HG03135 (cell line): Measurements from ENCODE around the gene ITIH6.
"Not testable (repeated sequence)": the region's sequence is repeated elsewhere in the genome, so short reads cannot be mapped to it uniquely, and the experiment has no call there.

Experiments used
- ATAC-seq: cut with Tn5 transposase; IDR thresholded peaks from one replicate; pipeline ENCODE4 v1.9.1; 2021; ENCODE audit warnings: mild to moderate bottlenecking, moderate library complexity; ENCODE audit not compliant: unreplicated experiment

Gene ITIH6

GRCh38 chrX:54808605-54809483, 10.8 kb upstream of the ITIH6 start:
- peak; percentile 81 for ATAC-seq

- ATAC-seq, result peak; percentile 23
These were observed 10.1 kb upstream of the ITIH6 start for GRCh38 chrX:54808109-54808604.

DNA sequence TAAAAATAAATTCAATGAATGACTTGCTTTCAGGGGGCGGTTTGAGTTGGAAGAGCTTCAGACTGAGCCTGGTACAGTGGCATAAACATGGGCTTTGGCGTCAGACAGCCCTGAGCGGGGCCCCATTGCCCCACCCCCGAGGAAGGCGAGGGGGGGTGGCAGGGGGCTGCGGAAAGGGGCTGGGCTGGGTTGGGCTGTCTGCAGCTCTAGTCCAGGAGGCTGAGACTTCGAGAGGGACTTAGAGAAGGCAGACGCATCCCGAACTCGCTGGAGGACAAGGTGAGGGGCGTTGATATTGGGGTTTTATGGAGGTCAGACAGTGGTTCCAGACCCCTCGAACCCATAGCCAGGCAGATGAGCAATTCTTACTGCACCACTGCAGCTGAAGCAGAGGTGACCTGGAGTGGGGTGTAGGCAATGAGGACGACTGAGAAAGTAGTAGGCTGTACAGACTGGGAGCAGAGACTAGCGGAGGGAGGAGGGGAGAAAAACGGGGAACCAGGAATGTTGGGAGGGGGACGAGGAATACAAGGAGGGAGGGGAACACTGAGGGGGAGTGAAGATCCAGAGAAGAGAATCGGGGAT, 9.6 kb upstream of the ITIH6 start, which contains the start of gene MAGED2:
TSS of gene MAGED2 (plus strand) at position 222 of the 585 bp plus-strand sequence. CDS start 1,587 bp downstream, outside the sequence.
- ATAC-seq, result no peak

- ATAC-seq, result no peak
These were observed 991 bp upstream of the ITIH6 start for GRCh38 chrX:54799046-54799445.

GRCh38 chrX:54794795-54795194, 3.3 kb downstream of the ITIH6 start:
- no peak for ATAC-seq

GRCh38 chrX:54794028-54794427, 4.0 kb downstream of the ITIH6 start:
- ATAC-seq, result no peak

DNA sequence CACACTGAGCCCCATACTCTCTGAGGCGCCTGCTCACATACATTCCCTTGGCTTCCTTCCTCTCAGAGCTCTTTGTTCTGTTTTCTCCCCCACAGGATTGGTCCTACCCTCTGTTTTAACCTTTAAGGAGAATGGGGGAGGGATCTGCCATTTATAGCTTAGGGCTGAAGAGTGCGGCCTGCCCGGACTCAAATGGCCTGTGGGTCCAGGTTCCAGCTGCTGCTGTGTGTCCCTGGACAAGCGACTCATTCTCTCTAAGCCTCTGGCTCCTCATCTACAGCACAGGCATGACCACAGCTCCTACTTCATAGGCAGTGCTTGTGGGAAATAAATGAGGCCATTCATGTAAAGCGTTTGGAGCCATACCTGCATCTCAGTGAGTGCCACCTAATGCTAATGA, 8.7 kb downstream of the ITIH6 start:
- ATAC-seq, result not testable (repeated sequence)

DNA sequence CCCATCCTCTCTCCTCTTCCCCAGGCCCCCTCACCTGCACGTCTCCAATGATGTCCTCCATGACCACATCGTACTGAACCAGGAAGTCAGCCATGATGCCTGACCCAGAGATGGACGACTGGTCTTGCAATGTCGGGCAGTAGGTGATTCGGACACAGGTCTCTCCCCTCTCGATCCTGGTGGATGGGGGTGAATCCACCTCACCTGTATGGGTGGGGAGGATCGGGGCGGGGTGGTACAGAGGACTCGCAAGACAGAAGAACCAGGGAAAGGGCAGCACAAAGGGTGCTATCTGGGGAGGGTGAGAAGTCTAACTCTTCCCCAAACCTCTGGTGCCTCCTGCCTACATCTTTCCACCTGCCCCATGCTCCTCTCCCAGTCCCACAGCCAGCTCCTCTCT, 9.6 kb downstream of the ITIH6 start:
- no peak for ATAC-seq

DNA sequence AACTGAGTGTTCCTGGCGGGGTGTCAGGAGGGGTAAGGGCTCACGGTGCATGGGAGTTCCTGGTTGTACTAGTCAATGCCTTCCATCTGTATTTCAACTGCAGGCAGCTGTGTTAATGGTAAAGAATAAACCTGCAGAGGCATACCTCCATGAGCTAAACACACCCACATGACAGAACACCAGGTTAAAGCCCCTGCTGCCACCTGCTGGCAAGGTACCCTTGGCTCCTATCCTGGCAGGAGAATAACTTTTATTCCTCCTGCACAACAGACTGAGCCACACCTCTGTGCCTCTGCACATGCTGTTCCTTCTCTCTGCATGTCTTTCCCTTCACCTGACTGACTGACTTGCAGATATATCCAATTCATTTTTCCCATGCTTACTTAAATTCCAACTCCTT, 11.1 kb downstream of the ITIH6 start:
- no peak for ATAC-seq

GRCh38 chrX:54785901-54786300, 12.2 kb downstream of the ITIH6 start:
- ATAC-seq, result no peak

DNA sequence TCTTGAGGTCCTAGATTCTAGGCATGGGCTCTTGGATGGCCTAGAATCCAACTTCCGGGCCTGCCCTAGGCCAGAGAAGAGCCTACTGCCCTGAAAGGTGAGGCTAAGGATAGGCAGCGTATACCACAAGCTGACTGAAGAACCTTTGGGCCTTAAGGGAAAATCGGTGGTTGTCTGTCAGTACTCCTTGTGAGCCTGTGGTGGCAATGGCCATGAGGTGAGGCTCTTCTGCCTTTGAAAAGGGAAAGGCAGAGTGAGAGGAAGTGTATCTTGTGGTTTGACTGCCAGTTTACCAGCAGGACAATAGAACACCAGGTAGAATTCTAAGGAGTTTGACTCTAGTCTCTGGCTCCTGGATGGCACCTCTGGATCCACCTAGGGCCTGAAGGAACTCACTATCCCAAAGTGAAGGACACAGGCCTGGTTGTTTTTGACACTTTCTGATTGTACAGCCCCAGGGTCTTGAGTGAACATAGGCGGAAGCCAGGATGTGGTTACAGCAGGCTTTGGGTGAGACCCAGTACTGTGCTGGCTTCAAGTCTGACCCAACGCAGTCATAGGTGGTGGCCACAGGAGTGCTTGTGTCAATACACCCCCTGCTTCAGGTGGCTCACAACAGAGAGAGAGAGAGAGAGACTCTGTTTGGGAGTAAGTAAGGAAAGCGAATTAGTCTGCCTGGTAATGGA, 20.9 kb downstream of the ITIH6 start:
- no peak for ATAC-seq

GRCh38 chrX:54776061-54776460, 22.0 kb downstream of the ITIH6 start:
- ATAC-seq, result no peak

DNA sequence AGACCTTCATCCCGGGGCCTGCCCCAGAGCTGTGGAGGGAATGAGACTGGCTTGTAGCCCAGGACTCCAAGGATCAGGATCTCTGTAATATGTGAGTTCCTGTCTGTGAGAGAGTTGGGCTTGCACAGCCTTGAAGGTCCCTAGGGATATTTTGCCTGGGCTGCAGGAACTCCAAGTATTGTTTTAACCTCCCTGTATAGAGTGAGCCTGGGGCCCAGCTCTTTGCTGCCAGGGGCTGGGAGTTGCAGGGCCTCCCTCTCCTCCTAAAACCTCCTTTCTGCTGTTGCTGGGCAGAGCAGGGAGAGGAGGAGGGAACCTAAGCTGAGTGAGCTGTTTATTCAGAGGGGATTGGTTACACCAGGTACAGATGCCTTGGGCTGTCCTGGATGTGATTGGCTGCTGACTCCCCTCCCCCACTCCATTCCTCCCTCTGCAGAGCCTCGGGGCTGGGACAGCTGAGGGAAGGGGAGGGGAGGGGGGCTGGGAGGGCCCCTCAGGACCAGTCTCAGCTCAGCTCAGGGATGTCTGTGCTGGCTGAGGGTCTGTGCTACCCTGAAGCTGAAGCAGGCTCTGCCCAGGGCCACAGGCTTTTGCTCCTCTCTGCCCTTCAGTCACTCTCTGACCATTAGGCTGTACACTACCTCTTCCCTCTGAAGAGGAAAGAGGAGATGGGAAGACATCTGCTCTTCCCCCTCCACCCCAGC, 23.5 kb downstream of the ITIH6 start:
- ATAC-seq, result not testable (repeated sequence)

GRCh38 chrX:54758114-54759055, 39.7 kb downstream of the ITIH6 start:
- no peak for ATAC-seq

DNA sequence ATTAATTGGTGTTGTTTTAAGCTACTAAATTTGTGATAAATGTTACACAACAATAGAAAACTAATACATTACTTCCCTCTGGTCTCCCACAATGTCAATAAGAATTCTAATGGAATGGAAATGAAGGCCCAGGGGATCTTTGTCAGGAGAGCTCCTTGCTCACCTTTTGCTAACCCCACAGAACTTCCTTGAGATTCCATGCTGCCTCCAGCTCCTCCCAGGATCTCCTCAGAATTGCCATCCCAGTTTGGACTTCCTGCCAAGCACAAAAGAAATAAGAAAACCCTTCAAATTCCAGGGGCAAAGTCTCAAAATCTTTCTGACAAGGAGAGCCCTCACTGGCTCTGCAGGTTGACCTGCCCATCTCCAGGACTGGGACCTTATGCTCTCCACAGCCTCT, 43.2 kb downstream of the ITIH6 start:
- ATAC-seq, result no peak

DNA sequence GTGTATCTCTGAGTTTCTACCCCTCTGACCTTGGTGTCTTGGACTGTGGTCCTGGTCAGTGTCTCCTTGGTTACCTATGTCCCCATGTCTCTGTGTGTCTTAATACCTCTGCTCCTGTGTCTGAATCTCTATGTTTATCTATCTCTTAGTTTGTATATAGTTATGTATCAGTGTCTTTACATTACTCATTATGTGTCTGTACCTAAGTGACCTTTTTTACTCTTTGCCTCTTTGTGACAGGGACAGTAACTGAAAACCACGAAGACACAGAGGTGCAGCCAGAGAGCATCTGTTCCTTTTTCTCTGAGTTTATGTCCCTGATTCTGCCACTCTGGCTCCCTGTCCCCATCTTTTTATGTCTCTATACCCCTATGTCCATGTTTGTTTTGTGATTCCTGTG, 49.4 kb downstream of the ITIH6 start:
- ATAC-seq, result no peak

GRCh38 chrX:54747733-54748393, 50.2 kb downstream of the ITIH6 start:
- no peak for ATAC-seq

DNA sequence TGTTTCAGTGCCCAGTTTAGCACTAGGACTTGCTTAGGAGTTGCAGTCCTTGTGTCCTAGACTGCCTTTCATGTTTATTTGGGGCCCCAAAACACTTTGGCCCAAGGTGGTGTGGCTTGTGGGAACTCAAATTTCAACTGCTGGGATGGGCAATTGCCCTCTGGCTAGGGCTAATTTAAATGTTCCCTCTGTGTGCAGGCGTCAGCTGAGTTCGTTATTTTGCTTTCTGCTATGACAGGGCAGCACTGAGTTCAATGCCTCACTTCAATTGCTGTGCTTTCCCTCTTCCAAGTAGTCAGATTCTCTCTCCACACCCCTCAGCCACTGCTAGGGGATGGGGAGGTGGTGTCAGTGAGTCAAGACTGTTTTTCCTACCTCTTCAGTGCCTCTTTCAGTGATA, 51.1 kb downstream of the ITIH6 start:
- no peak for ATAC-seq

DNA sequence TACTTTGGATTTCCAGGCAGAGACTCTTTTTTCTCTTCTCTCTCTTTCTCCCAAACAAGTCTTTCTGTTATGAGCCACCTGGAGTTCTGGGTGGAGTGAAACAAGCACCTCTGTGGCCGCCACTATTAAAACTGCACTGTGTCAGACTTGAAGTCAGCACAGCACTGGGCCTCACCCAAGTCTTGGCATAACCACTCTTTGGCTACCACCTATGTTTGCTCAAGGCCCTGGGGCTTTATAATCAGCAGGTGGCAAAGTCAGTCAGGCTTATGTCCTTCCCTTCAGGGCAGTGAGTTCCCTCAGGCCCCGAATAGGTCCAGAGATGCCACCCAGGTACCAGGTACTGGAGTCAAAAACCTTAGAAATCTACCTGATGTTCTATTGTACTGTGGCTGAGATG, 52.4 kb downstream of the ITIH6 start:
- no peak for ATAC-seq
